Measurements from ENCODE around the gene NGEF. TPM values are rescaled to one million over a fixed set of nuclear protein-coding genes. Genes with fewer than 3 reads are reported as not detected.

NGEF gene
- polyA plus RNA-seq, 3 donors: not detected

- H3K4me1 Mint-ChIP-seq: peaks cover 13% of the 10 kb centered on the region
- no peaks in the 10 kb centered on the region for H3K79me2 ChIP-seq (ENCODE audit: insufficient read depth, low read length)
- no peak overlapping the region for H3K4me3 ChIP-seq (replicated peaks in 1 of 3; ENCODE audit: low read depth in 2 of 3, low read length in 3 of 3)
- WGBS (ENCODE audit: insufficient coverage): 32% methylated on average over 4 of the region's 4 CpGs
- H3K9me3 ChIP-seq (replicated peaks in 1 of 2; ENCODE audit: control insufficient read depth in 1 of 2, insufficient read depth in 1 of 2, low read length in 2 of 2): peaks cover 3 to 13% of the 10 kb centered on the region in 2 donors
- no peak overlapping the region for H2AFZ ChIP-seq (ENCODE audit: insufficient read depth, low read depth, low read length, poor library complexity, severe bottlenecking)
- intact Hi-C loops (cut with micrococcal nuclease): no loop called here
- peaks cover 5 to 17% (median 15%) of the 10 kb centered on the region in 3 donors for H3K27me3 Mint-ChIP-seq (ENCODE audit: low read depth in 3 of 3)
- DNase-seq: no peak
- no peak overlapping the region for H3K4me2 ChIP-seq (replicated peaks; ENCODE audit: extremely low read depth, low read length, poor library complexity, severe bottlenecking)
- H3K9ac ChIP-seq (ENCODE audit: insufficient read depth, low read length, poor library complexity, severe bottlenecking): no peak overlapping the region
- H3K4me3 Mint-ChIP-seq: no peak overlapping the region
- no peak overlapping the region for H3K27ac ChIP-seq (ENCODE audit: low read depth in 1 of 2, low read length in 2 of 2)
- H3K27ac Mint-ChIP-seq: no peak overlapping the region
- peaks cover 14 to 15% of the 10 kb centered on the region in 2 donors for H3K4me1 ChIP-seq (ENCODE audit: control insufficient read depth in 1 of 2, insufficient read depth in 2 of 2, low read length in 2 of 2)
- H4K20me1 ChIP-seq (ENCODE audit: insufficient read depth, low read length): no peaks in the 10 kb centered on the region
- peaks cover 8 to 29% (median 13%) of the 10 kb centered on the region in 7 donors for H3K9me3 Mint-ChIP-seq
- H3K36me3 ChIP-seq (replicated peaks in 1 of 2; ENCODE audit: control insufficient read depth in 1 of 2, insufficient read depth in 2 of 2, low read length in 2 of 2): no peaks in the 10 kb centered on the region
- no peaks in the 10 kb centered on the region for H3K36me3 Mint-ChIP-seq
- no peaks in the 10 kb centered on the region for H3K27me3 ChIP-seq (ENCODE audit: control insufficient read depth in 2 of 2, insufficient read depth in 2 of 2, low read length in 2 of 2)
- TF ChIP-seq, protein P1, sequence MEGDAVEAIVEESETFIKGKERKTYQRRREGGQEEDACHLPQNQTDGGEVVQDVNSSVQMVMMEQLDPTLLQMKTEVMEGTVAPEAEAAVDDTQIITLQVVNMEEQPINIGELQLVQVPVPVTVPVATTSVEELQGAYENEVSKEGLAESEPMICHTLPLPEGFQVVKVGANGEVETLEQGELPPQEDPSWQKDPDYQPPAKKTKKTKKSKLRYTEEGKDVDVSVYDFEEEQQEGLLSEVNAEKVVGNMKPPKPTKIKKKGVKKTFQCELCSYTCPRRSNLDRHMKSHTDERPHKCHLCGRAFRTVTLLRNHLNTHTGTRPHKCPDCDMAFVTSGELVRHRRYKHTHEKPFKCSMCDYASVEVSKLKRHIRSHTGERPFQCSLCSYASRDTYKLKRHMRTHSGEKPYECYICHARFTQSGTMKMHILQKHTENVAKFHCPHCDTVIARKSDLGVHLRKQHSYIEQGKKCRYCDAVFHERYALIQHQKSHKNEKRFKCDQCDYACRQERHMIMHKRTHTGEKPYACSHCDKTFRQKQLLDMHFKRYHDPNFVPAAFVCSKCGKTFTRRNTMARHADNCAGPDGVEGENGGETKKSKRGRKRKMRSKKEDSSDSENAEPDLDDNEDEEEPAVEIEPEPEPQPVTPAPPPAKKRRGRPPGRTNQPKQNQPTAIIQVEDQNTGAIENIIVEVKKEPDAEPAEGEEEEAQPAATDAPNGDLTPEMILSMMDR (IDR thresholded peaks at IDR 0.05): no peak
These were observed 53.9 kb downstream of the NGEF start for GRCh38 chr2:232959139-232959538.

GRCh38 chr2:232957657-232958090 is 55.4 kb downstream of the NGEF start:
- intact Hi-C loops (cut with micrococcal nuclease): no loop called here
- peaks cover 13% of the 10 kb centered on the region for H3K4me1 Mint-ChIP-seq
- H2AFZ ChIP-seq (ENCODE audit: insufficient read depth, low read depth, low read length, poor library complexity, severe bottlenecking): no peak overlapping the region
- peaks cover 3 to 13% of the 10 kb centered on the region in 2 donors for H3K9me3 ChIP-seq (replicated peaks in 1 of 2; ENCODE audit: control insufficient read depth in 1 of 2, insufficient read depth in 1 of 2, low read length in 2 of 2)
- no peak overlapping the region for H3K4me3 ChIP-seq (replicated peaks in 1 of 3; ENCODE audit: low read depth in 2 of 3, low read length in 3 of 3)
- no peak overlapping the region for H3K9ac ChIP-seq (ENCODE audit: insufficient read depth, low read length, poor library complexity, severe bottlenecking)
- H3K9me3 Mint-ChIP-seq: peaks cover 8 to 29% (median 13%) of the 10 kb centered on the region in 7 donors
- H3K4me2 ChIP-seq (replicated peaks; ENCODE audit: extremely low read depth, low read length, poor library complexity, severe bottlenecking): no peak overlapping the region
- no peaks in the 10 kb centered on the region for H3K27me3 ChIP-seq (ENCODE audit: control insufficient read depth in 2 of 2, insufficient read depth in 2 of 2, low read length in 2 of 2)
- 83% methylated on average over 1 of the region's 3 CpGs for WGBS (ENCODE audit: insufficient coverage)
- DNase-seq: no peak
- H3K4me1 ChIP-seq (ENCODE audit: control insufficient read depth in 1 of 2, insufficient read depth in 2 of 2, low read length in 2 of 2): peaks cover 14 to 15% of the 10 kb centered on the region in 2 donors
- no peaks in the 10 kb centered on the region for H3K36me3 Mint-ChIP-seq
- H3K36me3 ChIP-seq (replicated peaks in 1 of 2; ENCODE audit: control insufficient read depth in 1 of 2, insufficient read depth in 2 of 2, low read length in 2 of 2): no peaks in the 10 kb centered on the region
- TF ChIP-seq, protein P1 (IDR thresholded peaks at IDR 0.05): no peak
- peak overlapping the region in 1 of 7 donors; percentile 42 for H3K27ac Mint-ChIP-seq
- no peak overlapping the region for H3K27ac ChIP-seq (ENCODE audit: low read depth in 1 of 2, low read length in 2 of 2)
- no peaks in the 10 kb centered on the region for H3K79me2 ChIP-seq (ENCODE audit: insufficient read depth, low read length)
- no peaks in the 10 kb centered on the region for H4K20me1 ChIP-seq (ENCODE audit: insufficient read depth, low read length)
- no peak overlapping the region for H3K4me3 Mint-ChIP-seq
- H3K27me3 Mint-ChIP-seq (ENCODE audit: low read depth in 3 of 3): peaks cover 5 to 20% (median 16%) of the 10 kb centered on the region in 3 donors

Measured in CD14-positive monocyte (primary cell).